HG03558 (cell line): ENCODE results near the gene ATP8B1.

Source experiments
- ATAC-seq: cut with Tn5 transposase; IDR thresholded peaks from one replicate; pipeline ENCODE4 v1.9.1; 2021; ENCODE audit warnings: moderate number of reproducible peaks; ENCODE audit not compliant: unreplicated experiment; ENCODE audit errors: extremely low read depth

Gene ATP8B1

DNA sequence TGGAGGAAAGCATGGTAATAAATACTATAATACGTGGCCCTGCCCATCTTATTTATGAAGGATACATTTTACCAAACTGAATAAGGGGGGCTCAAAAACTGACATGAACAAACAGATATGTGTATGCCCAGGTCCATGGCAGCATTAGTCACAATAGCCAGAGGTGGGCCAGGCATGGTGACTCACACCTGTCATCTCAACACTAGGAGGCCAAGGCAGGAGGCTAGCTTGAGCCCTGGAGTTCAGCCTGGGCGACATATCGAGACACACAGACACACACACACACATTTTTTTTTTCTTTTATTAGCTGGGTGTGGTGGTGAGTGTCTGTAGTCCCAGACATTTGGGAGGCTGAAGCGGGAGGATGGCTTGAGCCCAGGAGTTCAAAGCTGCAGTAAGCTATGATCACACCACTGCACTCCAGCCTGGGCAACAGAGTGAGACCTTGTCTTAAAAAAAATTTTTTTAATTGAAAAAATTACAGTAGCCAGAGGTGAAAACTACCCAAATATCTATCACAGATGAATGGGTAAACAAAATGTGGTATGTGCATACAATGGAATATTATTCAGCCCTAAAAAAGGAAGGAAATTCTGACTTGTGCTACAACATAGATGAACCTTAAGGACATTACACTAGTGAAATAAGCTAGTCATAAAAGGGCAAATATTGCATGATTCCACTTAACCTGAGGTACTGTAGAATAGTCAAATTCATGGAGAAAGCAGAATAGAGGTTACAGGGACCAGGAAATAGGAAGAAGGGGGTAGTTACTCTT is 8.0 kb downstream of the ATP8B1 start:
- ATAC-seq, result no peak

GRCh38 chr18:57793302-57793986 is 9.7 kb downstream of the ATP8B1 start:
- ATAC-seq, result no peak

DNA sequence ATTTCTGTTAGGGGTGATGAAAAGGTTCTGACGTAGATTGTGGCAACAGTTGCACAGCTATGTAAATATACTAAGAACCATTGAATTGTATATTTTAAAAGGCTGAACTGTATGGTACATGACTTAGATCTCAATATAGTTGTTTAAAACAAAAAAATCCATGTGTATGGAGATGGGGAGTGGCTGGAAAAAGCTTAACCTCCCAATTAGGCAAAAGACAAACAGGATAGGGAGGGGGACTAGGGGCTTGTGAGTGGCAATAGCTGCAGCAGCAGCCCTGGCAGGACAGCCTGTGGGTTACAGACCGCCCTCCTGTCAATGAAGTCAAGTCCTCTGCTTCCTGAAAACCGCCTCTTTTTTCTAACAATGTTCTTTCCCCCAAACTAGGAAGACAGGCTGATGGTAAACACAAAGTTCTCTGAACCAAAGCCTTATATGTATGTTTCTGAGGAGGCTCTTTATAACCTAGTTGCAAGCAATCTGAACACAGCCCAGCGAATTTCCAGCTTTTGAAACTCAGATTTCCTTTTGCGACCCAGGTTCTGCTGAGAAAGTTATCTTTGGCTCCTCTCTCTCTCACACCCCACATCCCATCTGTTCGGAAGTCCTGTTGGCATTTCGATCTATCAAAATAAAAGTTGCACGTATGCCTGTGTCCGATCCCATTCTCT is 10.3 kb downstream of the ATP8B1 start:
- no peak for ATAC-seq

DNA sequence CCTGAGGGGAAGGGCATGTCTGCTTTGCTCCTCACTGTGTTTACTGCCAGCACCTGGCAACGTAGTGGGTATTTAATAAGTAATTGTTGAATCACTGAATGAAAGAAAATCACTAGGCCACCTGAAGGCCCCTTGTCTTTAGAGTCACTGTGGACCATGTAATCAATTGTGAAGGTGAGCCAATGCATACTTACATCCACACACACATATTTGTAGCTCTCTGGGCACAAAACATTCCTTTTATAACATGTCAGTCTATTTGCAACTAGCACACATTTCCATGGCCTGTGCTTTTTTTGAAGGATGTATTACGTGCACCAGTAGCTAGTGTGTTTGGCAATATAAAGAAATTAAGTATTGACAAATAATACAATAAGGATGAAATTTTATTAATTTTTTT is 11.2 kb downstream of the ATP8B1 start:
- ATAC-seq, result no peak

- no peak for ATAC-seq
These were observed 11.9 kb downstream of the ATP8B1 start for GRCh38 chr18:57791192-57791591.

DNA sequence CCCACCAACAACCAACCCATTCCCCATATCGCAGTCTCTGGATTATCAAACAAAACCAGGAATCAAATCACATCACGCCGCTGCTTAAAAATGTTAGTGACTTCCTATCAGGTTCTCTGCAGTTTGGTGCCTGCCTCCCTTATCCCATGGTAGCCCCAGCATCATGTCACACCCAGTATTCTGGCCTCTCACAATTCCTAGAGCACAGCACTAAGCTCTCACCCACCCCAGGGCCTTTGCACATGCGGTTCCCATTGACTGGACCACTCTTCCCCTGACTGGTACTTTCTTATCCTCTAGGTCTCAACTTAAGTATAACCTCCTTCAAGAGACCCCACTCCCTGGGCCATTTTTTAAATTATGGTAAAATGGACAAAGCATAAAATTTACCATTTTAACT is 12.8 kb downstream of the ATP8B1 start:
- ATAC-seq, result no peak

- no peak for ATAC-seq
These were observed 13.4 kb downstream of the ATP8B1 start for GRCh38 chr18:57789759-57790158.

GRCh38 chr18:57789090-57789489 is 14.0 kb downstream of the ATP8B1 start:
- ATAC-seq, result no peak

DNA sequence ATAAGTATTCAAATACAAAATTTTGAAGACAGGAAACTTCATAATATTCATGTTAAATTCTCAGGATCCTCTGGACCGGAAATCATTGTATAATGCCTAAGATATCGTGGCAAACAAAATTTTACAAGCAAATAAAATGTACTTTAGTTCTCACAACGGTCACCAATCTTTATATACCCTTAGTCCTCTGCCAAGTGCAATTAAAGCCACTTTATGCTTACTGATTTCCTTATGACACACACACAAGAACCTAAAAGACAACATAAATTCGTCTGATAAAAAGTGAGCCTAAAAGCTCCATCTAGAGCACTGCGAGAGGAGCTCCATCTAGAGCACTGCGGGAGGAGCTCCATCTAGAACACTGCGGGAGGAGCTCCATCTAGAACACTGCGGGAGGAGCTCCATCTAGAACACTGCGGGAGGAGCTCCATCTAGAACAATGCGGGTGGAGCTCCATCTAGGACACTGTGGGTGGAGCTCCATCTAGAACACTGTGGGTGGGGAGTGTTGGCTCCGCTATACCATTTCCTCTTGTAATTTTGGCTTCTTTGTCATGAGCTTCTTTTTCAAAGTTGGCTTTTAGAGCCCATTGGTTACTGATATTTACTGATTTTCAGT is 15.9 kb downstream of the ATP8B1 start:
- no peak for ATAC-seq

DNA sequence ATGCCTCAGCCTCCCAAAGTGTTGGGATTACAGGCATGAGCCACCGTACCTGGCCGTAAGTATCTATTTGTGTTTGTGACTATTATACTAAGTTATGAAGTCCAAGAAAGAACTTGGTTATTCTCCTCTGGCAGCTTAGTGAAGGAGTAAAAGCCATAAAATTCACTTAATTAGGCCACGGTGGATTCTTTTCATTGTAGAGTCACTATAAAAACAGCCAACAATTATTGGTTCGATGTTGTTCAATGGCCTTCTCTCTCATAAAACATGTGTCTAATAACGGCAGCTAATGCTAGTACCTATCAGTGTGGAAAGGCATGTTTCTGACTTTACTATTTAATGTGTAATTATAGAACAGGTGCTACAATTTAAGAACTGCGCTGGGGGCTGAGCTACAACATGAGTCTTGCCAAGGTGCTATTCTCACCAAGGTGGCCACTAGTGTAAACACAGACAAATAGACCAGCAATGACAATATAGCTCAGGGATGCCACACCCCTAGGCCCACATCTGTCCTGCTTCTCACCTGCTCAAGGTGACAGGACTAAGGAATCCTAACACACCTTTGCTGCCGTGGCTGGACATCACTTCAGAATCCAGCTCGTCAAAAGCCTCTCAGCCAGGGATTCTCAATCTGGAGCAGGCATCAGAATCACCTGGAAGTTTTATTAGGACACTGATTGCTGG is 17.2 kb downstream of the ATP8B1 start:
- ATAC-seq, result no peak

GRCh38 chr18:57784801-57785114 is 18.4 kb downstream of the ATP8B1 start:
- no peak for ATAC-seq

- no peak for ATAC-seq
These were observed 18.9 kb downstream of the ATP8B1 start for GRCh38 chr18:57784034-57784800.

DNA sequence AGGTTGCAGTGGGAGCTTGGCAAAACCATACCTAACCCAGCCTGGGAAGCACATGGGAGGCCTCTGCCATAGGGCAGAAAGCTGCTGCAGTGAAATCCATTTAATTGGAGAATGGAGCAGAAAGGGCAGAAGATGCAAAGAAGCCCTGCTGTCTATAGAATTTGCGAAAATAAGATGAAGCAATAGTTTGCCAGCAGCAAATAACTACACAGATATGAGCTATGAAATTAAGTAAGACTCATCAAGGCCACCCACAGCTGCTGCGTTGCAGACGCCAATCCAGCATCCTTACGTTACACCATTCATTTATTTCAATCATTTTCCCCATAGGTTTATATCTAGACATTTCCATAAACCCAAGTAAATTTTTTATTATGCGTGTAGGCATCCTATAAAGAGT is 21.1 kb downstream of the ATP8B1 start:
- ATAC-seq, result no peak

- ATAC-seq, result no peak
These were observed 22.3 kb downstream of the ATP8B1 start for GRCh38 chr18:57780706-57781347.

GRCh38 chr18:57780318-57780705 is 22.8 kb downstream of the ATP8B1 start:
- ATAC-seq, result no peak

GRCh38 chr18:57776767-57777166 is 26.3 kb downstream of the ATP8B1 start:
- no peak for ATAC-seq

GRCh38 chr18:57776354-57776753 is 26.8 kb downstream of the ATP8B1 start:
- no peak for ATAC-seq

DNA sequence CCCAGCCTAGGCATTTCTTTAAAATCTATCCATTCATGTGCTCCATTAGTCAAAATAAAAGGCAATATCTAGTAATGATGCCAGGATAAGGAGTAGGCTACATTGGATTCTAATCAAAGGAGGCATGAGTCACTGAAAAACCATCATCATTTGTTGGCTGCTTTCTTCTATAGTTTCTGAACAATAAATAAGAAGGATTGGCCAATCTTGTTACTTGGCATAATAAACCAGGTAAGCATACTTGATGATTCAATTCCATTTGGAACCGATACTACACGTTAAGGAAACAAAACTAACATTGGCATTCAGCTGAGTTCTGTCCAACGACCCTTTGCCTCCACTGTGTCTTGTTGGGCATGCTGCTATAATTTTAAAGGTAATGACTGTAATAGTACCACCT is 27.2 kb downstream of the ATP8B1 start:
- no peak for ATAC-seq

DNA sequence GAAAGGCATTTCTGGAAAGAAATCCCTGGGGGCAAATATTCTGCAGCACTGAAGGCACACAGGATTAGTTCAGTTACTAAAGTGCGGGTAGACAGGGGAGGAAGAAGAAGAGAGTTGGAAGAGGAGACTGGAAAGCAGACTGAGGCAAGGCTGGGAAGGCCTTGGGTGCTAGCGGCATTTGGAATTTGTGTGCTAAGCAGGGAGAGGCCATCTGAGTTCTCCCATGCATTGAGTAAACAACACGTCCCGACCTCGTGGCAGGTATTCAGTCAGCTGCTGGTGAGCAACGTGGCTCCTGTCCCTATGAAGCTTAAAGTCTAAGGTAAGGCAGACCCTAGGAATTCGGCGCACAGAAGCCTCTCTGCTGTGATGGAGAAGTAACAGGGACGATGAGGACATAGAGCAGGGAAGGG is 30.7 kb downstream of the ATP8B1 start:
- ATAC-seq, result no peak
